ENCODE data around the gene KLF2. TPM values are rescaled to one million over a fixed set of nuclear protein-coding genes. Genes with fewer than 3 reads are reported as not detected.

Gene KLF2
- total RNA-seq, 1 donor from 2014 or later: 216 TPM

GRCh38 chr19:16373989-16374388, 49.4 kb downstream of the KLF2 start:
- intact Hi-C loops (cut with micrococcal nuclease): loop anchor here (5.0 kb wide), 1 partner anchor 297 kb away; the partner anchor contains the start of gene TPM4

GRCh38 chr19:16374436-16374835, 49.8 kb downstream of the KLF2 start:
- intact Hi-C loops (cut with micrococcal nuclease): loop anchor here (5.0 kb wide), 1 partner anchor 297 kb away; the partner anchor contains the start of gene TPM4

- intact Hi-C loops (cut with micrococcal nuclease): no loop called here
These were observed 50.7 kb downstream of the KLF2 start for GRCh38 chr19:16375157-16375935.

GRCh38 chr19:16375936-16376185, 51.2 kb downstream of the KLF2 start:
- intact Hi-C loops (cut with micrococcal nuclease): no loop called here

GRCh38 chr19:16376241-16376640, 51.6 kb downstream of the KLF2 start:
- intact Hi-C loops (cut with micrococcal nuclease): no loop called here

- intact Hi-C loops (cut with micrococcal nuclease): no loop called here
These were observed 52.0 kb downstream of the KLF2 start for GRCh38 chr19:16376649-16377048.

GRCh38 chr19:16377521-16377920, 52.9 kb downstream of the KLF2 start:
- intact Hi-C loops (cut with micrococcal nuclease): no loop called here

Other genes with a start within 250 kb of the KLF2 start
- gene TPM4, start 248.3 kb upstream of the KLF2 start, total RNA-seq: 515 and 526 TPM in 2 replicates
- 199 and 201 TPM in 2 replicates for gene RAB8A, start 212.9 kb upstream of the KLF2 start, total RNA-seq
- gene HSH2D, start 181.1 kb upstream of the KLF2 start, total RNA-seq: 48.0 and 50.0 TPM in 2 replicates
- gene CIB3, start 151.3 kb upstream of the KLF2 start, total RNA-seq: not detected in 2 replicates
- 70.7 and 72.1 TPM in 2 replicates for gene FAM32A, start 139.4 kb upstream of the KLF2 start, total RNA-seq
- 151 and 152 TPM in 2 replicates for gene AP1M1, start 126.9 kb upstream of the KLF2 start, total RNA-seq
- 37.9 and 38.4 TPM in 2 replicates for gene EPS15L1, start 147.1 kb downstream of the KLF2 start, total RNA-seq
- 0.18 TPM in 1 of 2 replicates, not detected in the other for gene CALR3, start 171.3 kb downstream of the KLF2 start, total RNA-seq
- 2.8 and 3.4 TPM in 2 replicates for gene C19orf44, start 171.6 kb downstream of the KLF2 start, total RNA-seq
- gene CHERP, start 217.6 kb downstream of the KLF2 start, total RNA-seq: 73.5 and 74.4 TPM in 2 replicates
- 52.9 and 53.4 TPM in 2 replicates for gene SLC35E1, start 247.6 kb downstream of the KLF2 start, total RNA-seq